Stimulated activated CD4-positive, alpha-beta T cell treated with anti-CD3 and anti-CD28 coated beads, Interleukin-2, amount 100 ng/mL, for 4 hours (primary cell): ENCODE data around the gene DCK.
"Not testable (repeated sequence)": the region's sequence is repeated elsewhere in the genome, so short reads cannot be mapped to it uniquely, and the experiment has no call there.

Experiments
- DNase-seq: peaks from one replicate; pipeline ENCODE4 v3.0.0-alpha.2; 2020; ENCODE audit warnings: low read depth

The DCK gene

GRCh38 chr4:71001363-71001762 lies 7.9 kb downstream of the DCK start:
- not testable (repeated sequence) for DNase-seq

GRCh38 chr4:71004281-71004851 lies 10.9 kb downstream of the DCK start:
- DNase-seq = no peak

GRCh38 chr4:71005025-71005424 lies 11.6 kb downstream of the DCK start:
- not testable (repeated sequence) for DNase-seq

- no peak for DNase-seq
Observed at GRCh38 chr4:71006203-71006907, 12.9 kb downstream of the DCK start.

DNA sequence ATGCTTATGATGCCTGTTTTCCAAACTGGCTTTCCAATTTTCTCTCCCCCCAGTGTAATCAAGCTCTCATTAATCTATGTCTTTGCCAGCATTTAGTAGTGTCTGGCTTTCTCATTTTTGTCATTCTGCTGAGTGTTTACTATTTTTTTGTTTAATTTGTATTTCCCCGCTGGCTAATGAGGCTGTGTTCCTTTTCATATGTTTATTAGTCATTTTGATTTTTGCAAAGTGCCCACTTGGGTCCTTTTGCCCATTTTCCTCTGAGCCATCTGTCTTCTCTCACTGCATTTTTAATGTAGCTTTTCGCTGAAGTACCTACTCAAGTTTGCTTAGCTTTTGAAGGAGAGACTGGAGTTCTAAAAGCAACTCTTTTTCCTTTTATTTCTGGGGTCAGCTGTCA lies 14.7 kb downstream of the DCK start:
- no peak for DNase-seq

- no peak for DNase-seq
Observed at GRCh38 chr4:71009086-71009485, 15.6 kb downstream of the DCK start.

DNA sequence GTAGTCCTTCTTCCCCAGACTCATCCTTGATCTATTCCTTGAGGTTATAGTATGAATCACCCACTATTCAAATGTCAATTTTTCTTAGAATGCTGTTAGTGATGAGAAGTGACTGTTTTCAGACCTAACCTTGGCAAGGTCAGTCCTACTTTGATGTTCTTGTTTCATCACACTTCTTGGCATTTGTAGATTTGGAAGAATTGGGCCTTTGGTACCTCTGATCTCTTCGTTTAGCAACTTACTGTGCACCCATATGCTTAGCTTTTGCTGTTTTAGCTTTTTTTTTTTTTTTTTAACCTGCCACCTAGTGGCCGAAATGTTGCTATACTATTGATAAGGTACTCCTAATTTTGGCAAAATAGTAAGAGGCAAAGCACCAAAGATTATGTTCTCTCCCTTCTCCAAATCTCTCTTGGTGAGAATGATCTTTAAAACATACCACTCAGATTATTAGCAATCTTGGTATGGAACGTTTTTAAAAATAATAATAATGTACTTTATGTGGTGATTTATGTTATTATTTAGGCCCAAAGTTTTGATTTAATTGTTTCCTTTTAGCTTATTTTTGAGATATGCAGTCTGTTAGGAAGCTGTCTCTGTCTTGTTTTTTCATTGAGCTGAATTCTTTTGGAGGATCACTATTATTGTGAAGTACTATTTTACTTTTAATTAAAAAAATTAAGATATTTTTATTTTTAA lies 16.6 kb downstream of the DCK start:
- no peak for DNase-seq

GRCh38 chr4:71011451-71011850 lies 18.0 kb downstream of the DCK start:
- DNase-seq = no peak

DNA sequence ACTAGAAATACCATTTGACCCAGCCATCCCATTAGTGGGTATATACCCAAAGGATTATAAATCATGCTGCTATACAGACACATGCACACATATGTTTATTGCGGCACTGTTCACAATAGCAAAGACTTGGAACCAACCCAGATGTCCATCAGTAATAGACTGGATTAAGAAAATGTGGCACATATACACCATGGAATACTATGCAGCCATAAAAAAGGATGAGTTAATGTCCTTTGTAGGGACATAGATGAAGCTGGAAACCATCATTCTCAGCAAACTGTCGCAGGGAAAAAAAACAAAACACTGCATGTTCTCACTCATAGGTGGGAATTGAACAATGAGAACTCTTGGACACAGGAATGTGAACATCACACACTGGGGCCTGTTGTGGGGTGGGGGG lies 23.9 kb downstream of the DCK start:
- DNase-seq = not testable (repeated sequence)

DNA sequence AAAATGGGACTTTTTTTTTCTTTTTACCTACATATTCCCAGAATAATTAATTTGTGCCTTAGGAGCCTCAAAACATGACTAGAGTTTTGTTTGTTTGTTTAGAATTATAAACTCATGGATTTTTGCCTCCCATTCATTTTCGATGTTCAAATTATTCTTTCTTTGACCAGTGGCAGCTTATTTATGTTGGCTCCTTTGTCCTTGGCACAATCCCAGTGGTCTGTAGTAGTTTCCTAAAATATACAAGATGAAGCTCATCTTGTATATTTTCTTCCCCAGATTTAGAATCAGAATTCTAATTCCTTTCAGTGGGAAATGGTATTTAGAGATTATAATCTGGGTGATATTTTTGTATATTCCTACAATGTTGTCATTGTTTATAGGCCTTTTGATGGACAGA lies 27.2 kb downstream of the DCK start:
- no peak for DNase-seq

- DNase-seq = no peak
Observed at GRCh38 chr4:71025654-71026053, 32.2 kb downstream of the DCK start.

DNA sequence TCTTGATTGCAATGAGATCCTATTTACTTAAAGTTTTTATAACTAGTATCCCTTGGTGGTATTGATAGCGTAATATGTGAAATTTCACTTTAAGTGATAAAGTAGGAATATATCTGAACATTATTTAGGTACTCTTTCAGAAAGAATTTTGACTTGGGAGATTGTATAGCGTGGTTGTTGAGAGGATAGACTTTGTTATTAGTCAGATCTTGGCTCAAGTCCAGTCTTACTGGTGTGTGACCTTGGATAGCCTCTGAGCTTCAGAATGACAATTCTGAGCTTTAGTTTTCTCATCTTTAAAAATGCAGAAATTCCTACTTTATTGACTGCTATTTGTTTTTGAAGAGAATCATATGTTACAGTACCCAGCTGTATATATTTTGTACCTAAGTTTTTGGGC lies 32.6 kb downstream of the DCK start:
- DNase-seq = no peak

DNA sequence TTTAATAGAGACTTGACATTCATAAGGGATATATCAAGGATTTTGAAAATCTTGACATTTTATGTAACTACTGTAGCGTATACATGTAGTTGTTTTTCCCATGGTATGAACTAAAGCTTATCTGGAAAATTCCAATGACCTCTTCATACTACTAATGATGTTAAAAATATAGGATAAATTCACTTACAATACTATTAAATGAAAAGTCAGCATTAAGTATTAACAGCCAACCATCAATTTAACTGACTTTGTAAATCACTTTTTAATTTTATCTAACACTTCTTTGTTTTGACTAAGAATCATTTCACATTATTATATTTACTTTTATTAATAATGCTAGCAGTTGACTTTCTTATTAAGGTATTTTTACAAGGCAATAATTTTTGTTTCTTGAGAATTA lies 34.2 kb downstream of the DCK start:
- DNase-seq = no peak

- no peak for DNase-seq
Observed at GRCh38 chr4:71029504-71029903, 36.1 kb downstream of the DCK start.

DNA sequence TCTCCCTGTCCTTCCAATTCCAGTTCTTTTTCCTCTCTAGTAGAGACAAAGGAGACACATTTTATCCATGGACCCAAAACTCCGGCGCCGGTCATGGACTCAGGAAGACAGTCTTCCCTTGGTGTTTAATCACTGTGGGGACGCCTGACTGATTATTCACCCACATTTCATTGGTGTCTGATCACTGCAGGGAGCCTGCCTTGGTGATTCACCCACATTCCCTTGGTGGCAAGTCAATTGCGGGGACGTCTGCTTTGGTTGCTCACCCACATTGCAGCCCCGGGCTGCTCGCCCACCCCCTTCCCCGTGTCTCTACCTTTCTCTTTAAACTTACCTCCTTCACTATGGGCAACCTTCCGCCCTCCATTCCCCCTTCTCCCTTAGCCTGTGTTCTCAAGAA lies 38.7 kb downstream of the DCK start:
- not testable (repeated sequence) for DNase-seq

- no peak for DNase-seq
Observed at GRCh38 chr4:71045256-71045655, 51.8 kb downstream of the DCK start.

- no peak for DNase-seq
Observed at GRCh38 chr4:71049395-71049794, 55.9 kb downstream of the DCK start.

DNA sequence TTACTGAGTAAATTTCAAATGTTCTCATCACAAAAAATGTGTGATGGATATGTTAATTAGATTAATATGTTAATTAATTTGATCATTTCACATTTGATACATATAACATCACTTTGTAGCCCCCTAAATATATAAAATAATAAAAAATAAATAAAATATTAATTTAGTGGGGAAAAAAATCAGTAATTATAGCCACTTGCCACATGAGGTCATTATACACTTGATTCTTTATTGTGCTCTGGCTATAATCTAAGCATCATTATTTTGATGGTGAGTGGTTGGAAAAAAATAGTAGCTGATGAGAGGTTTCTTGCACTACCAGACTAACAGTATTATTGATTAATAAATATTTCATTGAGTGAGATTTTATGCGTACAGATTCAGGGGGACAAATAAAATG lies 57.4 kb downstream of the DCK start:
- no peak for DNase-seq

GRCh38 chr4:71052034-71052433 lies 58.6 kb downstream of the DCK start:
- no peak for DNase-seq

- DNase-seq = no peak
Observed at GRCh38 chr4:71052716-71053115, 59.3 kb downstream of the DCK start.

DNA sequence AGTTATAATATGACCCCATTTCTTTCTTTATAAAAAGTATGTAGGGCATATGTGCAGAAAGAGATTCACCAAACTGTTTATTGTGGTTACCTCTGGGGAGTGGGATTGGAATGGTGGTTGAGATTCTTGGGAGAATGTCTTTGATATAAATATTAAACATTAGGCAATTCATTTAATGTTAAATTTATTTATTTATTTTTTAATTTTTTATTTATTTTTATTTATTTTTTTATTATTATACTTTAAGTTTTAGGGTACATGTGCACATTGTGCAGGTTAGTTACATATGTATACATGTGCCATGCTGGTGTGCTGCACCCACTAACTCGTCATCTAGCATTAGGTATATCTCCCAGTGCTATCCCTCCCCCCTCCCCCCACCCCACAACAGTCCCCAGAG lies 60.2 kb downstream of the DCK start:
- not testable (repeated sequence) for DNase-seq

GRCh38 chr4:71059573-71059972 lies 66.1 kb downstream of the DCK start:
- not testable (repeated sequence) for DNase-seq

GRCh38 chr4:71062436-71062835 lies 69.0 kb downstream of the DCK start:
- DNase-seq = no peak

DNA sequence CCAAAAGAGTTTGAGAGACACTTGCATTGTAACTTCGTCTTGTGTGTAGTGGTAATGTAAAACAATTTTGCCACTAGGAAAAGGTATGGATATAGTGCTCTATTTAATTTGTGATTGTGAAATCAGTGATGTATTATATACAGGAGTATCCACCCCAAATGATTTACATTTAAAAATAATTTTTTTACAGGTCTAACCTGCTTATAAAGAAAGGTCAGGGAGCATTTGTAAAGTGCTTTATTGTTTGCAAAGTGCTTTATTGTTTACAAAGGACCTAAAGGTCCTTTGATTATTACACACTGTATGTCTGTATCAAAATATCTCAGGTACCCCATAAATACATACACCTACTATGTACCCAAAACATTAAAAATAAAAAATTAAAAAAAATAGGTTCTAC lies 70.3 kb downstream of the DCK start:
- no peak for DNase-seq
